ENCODE results near the gene KLHL13.

GRCh38 chrX:118164138-118164537 is 47.5 kb upstream of the KLHL13 start:
- no peak for TF ChIP-seq POLR2A (IDR thresholded peaks at IDR 0.05)
- no peak for TF ChIP-seq CTCF (IDR thresholded peaks at IDR 0.05)

Data from ovary (tissue), 3 donors.